HG03060 (cell line): ENCODE measurements around the gene SLC46A3.
"Not testable (repeated sequence)": the region's sequence is repeated elsewhere in the genome, so short reads cannot be mapped to it uniquely, and the experiment has no call there.

Experiments
- ATAC-seq: cut with Tn5 transposase; IDR thresholded peaks from one replicate; pipeline ENCODE4 v1.9.1; 2021; ENCODE audit warnings: low read depth, moderate number of reproducible peaks; ENCODE audit not compliant: unreplicated experiment

Gene SLC46A3, protein sequence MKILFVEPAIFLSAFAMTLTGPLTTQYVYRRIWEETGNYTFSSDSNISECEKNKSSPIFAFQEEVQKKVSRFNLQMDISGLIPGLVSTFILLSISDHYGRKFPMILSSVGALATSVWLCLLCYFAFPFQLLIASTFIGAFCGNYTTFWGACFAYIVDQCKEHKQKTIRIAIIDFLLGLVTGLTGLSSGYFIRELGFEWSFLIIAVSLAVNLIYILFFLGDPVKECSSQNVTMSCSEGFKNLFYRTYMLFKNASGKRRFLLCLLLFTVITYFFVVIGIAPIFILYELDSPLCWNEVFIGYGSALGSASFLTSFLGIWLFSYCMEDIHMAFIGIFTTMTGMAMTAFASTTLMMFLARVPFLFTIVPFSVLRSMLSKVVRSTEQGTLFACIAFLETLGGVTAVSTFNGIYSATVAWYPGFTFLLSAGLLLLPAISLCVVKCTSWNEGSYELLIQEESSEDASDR

DNA sequence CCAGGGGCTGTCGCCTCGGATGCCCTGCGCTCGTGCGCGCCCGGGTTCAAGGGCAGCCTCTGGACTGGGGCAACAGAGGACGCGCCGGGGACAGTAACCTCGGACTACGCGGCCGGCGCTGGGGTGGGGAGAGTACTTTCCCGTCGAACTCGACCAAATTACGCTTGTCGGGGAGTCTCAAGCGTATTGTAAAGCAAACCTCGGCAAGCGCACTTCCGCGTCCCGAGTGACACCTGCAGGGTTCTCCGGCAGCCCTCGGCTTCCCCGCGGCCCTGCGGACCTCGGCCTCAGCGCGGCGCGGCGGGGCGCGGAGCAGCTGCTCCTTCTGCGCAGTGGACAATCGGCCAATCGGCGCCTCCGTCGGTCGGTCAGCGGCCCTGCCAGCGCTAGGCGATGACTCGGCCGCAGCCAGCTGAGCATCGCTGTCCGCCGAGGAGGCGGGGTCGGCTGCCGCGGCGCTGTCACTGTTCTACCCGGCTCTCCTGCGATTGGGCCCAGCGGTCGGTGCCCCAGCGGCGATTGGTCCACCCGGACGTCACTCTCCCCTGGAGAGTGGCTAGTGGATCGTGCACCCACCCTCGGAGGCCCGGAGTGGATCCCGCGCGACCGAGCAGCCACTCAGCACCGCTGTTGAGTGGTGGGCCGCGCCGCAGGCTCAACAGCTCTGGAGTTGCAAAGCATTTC, at the start of gene SLC46A3:
TSS of gene SLC46A3 (minus strand) at position 428 of the 684 bp plus-strand sequence. CDS start 972 bp downstream, outside the sequence.
- peak; percentile 85 for ATAC-seq

DNA sequence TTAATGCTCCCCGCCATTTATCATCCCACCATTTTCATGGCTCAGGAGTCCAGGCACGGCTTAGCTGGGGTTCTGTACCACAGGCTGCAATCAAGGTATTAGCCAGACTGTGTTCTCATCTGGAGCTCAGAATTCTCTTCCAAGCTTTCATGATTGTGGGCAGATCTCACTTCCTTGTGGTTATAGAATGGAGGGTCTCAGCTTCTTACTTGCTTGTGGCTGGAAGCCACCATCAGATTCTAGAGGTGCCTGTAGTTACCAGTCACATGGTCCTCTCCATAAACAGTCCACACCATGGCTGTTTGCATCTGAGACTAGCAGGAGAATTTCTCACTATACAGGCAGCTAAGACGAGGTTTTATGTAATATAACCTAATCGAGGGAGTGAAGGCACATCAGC, 45.1 kb upstream of the SLC46A3 start:
- no peak for ATAC-seq

DNA sequence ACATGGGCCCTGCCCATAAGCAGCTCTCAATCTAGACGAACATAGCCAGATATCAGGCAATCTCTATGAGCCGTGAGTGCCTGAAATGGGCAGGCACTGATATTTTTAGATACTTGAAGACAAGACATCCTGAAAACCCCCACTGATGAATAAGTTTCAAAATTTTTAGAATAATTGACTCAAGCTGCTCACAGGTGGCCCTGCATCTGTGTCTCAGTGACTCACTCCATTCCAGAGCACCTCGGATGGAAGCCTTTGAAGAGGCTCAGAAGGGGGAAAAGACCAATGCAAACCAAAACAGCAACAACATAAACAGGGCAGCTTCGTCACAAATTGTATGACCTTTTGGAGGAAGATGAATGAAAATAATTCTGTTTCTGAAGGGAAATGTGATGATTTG, 42.8 kb upstream of the SLC46A3 start:
- no peak for ATAC-seq

DNA sequence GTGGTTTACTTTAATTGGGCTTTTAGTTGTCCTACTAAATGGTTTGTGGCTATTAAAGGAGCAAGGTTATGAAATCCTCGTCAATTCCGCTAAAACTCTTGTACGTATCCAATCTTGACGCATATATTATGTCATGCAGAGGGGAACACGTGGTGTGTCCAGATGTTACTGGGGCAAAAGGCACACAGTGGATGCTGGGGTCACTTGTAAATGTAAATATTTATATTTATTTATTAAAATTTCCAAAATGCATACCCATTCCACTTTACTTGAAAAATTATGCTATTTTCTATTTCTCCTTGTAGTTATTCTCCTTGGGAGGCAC, 36.7 kb upstream of the SLC46A3 start:
- ATAC-seq, result no peak

DNA sequence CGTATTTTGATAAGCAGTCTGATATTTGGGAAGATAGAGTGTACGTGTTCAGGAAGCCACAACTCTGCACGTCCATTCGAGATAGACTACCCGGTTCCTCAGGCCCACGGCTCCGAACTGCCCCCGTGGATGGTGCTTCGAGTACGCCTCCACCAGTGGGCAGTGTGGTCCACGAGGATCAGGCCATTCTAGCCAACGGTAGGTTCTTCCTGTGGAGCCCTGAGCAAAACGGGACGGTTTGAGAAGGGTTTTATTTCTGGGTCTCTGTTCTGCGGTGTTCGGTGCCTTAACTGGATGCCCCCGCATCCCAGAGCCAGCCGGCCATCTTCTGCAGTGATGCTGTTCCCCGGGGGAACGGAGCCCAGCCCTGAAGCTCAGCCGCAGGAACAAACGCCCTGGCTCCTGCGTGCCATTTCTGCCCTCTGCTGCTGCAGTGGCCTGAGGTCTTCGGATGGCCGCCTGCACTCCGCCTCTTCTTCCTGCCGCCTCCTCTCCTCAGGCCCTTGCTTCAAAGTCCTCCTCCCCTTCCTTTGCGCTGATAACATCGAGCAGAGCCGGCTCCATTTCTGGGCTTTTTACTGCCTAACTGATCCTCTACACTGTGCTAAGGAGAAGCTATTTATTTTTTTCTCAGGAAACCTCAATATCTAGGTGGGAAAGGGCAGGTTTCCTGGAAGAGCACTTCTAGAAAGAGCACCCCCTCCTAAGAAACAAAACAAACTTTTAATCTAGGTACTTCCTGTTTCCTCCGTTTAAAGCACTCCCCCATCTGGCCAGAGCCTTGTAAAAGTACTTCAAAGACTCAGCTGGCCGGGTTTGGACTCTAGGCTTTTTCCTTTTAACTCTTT, 36.2 kb upstream of the SLC46A3 start:
- no peak for ATAC-seq

DNA sequence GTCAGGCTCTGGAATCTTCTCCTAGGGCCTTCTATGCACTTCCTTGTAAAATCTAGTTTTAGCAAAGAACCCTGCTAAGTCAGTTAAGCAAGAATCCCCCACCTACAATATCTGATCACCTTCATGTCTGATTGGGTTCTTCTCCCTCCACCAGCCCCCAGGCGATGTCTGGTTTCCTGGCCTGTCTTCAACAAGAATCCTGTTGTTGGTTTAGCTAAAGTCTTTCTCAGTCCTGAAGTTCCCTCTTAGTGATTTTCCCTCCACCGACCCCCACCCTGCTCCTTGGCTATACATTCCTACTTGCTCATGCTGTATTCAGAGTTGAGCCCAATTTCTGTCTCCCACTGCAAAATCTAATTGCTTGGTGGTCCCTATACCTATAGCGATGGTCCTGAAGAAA, 35.2 kb upstream of the SLC46A3 start:
- no peak for ATAC-seq

DNA sequence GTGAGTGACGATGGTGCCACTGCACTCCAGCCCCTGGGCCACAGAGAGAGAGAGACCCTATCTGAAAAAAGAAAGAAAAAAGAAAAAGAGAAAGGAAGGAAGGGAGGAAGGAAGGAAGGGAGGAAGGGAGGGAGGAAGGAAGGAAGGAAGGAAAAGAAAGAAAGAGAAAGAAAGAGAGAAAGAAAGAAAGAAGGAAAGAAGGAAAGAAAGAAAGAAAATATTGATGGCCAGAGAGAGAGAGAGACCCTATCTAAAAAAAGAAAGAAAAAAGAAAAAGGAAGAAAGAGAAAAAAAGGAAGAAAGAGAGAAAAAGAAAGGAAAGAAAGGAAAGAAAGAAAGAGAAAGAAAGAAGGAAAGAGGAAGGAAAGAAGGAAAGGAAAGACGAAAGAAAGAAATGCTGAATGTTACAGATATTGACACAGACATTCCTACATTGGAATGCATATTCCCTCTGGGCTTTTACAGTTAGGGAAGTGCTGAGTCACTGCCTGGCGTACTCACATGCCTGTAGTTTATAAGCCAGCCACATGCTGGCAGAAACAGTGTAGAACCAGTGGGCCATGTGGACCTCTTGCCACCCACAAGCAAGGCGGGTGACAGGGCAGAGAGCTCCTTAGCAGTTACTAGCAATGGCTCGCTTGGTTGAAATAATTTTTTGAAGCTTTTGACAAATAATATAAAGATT, 34.6 kb upstream of the SLC46A3 start:
- no peak for ATAC-seq

DNA sequence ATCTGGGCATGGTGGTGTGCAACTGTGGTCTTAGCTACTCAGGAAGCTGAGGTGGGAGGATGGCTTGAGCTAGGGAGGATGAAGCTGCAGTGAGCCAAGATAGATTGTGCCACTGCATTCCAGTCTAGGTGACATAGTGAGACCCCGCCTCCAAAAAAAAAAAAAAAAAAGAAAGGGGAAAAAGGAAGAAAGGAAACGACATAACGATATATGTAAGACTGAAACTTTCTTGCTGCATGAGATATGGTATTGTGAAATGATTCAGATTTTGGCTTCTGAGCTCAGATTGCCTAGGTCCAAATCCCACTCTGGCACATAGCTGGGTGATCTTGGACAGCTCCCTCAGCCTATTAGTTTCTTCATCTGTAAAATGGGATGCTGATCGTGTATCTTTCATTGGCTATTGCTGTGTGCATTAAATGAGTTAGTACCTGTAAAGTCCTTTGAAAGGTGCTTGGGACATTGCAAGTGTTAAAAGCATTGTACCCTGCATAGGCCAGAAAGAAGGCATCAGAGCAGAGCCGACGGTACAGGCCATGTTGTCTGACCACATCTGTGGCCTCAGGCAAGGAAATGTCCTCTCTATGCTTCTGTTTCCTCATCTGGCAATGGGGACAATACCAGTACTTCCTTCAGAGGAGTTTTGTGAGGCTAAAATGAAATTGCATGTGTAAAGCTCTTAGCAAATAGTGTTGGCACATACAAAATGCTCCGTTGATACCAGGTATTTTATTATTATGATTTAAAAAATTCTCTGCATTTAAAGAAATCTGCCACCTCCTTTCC, 32.6 kb upstream of the SLC46A3 start:
- ATAC-seq, result no peak

DNA sequence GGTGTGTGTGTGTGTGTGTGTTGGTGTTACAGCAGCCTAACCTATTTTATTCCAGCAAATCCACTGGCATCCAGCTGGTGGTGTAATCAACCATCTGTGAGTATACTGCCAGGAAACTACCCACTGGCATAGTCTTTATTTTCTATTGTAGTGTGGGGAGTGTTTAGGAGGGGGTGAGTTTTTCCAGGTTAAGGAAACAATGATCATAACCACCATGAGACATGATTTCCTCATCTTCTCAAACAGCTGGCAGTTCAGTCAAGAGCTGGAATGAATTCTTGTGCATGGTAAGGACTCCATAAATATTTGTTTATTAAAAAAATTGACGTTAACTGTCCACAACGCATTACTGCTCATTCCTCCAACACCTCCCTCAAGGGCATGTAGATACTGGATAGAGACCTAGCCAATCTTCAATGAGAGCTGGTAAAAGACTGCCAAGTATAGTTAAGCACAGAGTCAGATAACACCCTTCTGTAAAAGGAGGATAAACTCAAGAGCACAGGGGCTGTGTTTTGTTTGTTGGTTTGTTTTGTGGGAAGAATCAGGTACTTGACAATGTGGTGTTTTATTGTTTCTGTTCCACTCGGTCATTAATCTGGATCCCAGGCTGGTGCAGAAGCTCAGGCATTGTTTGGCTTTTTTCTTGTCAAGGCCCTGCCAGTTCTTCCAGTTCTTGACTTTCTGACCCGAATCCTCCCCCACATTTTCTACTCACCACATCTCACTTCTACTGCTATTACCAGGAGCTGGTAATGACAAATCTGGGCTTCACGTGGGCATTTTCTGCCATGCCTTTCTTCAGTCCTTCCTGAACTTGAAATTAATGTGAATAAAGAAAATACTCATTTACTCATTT, 31.6 kb upstream of the SLC46A3 start:
- ATAC-seq, result no peak

DNA sequence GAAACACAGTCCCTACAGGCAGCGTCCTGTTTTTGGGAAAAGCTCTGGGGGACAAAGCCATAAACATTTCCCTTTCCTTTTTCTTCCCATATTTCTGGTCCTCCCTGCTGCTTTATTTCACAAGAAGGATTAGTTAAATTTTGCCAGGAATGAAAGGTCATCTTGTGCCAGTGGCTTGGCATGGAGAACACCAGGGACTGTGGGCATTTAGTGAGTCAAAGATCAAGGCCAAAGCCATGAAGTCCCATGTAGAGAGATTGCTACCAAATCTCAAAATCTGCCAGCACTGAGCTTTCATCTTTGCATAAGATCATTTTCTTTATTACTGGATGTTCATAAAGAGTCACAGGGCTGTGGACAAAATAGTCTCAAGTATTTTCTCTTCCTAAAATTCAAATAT, 29.1 kb upstream of the SLC46A3 start:
- no peak for ATAC-seq

DNA sequence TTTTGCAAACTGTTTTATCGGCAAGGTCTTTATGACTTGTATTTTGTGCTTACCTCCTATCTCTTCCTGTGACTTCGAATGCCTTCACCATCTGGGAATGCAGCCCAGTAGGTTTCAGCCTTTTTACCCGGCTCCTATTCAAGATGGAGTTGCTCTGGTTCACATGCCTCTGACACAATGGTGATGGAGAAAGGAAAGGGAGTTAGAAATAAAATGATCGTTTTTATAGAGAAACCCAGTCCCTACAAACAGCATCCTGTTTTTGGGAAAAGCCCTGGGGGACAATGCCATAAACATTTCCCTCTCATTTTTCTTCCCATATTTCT, 27.5 kb upstream of the SLC46A3 start:
- ATAC-seq, result no peak

DNA sequence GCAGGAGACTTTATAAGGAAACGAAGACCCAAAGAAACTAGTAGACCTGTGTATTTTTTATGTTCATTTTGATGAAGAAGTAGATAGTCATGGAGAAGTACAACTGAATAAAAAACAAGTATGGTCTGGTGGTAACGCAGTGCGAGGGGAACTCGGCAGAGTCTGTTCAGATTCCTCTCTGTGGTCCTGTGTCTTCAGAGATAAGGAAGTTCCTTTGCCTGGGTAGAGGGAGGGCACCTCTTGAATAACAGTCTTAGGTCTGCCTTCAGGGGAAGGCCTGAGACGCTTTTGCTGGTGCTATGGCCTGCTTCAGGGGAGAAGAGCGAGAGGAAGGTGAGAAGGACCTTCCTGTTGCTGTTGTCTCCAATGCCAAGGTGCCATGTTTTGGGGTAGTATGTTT, 25.9 kb upstream of the SLC46A3 start:
- ATAC-seq, result no peak

DNA sequence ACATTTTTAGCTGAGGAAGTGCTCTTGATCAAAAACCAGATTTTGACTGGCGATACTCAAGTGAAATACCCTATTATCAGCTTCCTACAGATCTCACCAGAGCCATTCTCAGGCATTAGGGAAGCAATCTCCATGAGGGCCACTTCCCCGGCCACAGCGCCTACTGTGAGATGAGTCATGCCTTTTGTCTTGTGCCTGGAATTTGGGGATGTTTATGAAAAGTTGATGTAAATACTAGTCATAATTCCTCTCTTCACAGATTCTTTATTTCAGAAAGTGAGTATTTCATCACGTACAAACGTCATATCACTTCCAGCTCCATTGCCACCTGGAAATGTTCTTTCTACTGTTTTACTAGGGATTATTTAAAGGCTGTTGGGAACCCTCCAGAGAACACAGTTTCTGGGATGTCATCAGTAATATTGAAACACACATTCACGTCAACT, 25.3 kb upstream of the SLC46A3 start:
- ATAC-seq, result no peak

DNA sequence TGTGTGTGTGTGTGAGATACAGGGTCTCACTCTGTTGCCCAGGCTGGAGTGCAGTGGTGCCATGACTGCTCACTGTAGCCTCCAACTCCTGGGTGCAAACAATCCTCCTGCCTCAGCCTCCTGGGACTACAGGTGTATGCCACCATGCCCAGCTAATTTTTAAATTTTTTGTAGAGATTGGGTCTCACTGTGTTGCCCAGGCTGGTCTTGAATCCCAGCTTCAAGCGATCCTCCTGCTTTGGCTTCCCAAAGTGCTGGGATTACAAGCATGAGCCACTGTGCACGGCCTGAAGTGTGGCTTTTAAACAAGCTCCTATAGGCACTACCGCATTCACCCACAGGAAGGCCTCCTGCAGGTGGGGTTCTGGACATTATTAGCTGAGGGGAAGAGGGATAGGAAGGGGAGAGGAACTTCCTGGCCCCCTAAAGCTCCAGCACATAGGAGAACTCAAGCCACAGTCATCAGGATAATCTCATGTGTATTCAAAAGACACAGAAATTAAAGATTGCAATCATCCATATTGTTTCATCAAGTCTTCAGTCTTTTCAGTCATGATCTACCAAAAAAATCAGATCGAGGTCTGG, 24.8 kb upstream of the SLC46A3 start:
- ATAC-seq, result no peak

DNA sequence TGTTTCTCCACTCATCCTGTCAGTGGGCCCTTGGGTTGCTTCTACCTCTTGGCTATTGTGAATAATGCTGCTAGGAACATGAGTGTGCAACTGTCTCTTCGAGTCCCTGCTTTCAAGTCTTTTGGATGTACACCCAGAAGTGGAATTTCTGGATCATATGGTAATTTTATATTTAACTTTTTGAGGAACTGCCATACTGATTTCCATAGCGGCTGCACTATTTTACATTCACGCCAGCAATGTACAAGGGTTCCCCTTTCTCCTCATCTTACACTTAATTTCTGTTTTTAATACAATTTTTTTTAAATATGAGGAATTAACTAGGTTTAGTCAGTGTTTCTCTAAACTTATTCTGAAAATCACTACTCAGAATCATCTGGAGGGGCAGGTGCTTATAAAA, 24.2 kb upstream of the SLC46A3 start:
- ATAC-seq, result no peak

DNA sequence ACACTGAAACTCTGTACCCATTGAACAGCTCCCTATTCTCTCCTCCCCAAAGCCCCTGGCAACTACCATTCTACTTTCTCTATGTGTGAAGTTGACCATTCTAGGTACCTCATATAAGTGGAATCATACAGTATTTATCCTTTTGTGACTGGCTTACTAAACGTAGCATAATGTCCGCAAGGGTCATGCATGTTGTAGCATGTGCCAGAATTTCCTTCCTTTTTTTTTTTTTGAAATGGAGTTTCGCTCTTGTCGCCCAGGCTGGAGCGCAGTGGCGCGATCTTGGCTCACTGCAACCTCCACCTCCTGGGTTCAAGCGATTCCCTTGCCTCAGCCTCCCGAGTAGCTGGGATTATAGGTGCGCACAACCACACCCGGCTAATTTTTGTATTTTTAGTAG, 23.7 kb upstream of the SLC46A3 start:
- not testable (repeated sequence) for ATAC-seq

DNA sequence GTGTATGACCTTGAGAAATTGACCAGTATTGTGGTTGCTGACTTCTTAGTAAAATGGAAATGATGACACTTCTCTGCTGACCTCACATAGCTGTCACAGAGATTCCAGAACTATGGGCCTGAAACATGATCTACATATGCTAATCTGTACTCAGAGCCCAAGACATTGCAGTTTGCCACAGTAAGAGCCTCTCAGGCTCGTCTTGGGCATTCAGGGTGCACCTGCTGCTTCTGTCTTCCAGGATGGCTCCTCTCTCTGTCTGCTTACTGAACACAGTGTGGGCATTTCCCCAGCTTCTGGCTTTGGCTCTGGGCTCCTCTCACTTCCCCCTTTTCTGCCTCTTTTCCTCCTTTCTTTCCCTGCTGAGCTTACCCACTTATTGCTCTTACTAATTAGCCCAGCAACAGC, 22.3 kb upstream of the SLC46A3 start:
- no peak for ATAC-seq

DNA sequence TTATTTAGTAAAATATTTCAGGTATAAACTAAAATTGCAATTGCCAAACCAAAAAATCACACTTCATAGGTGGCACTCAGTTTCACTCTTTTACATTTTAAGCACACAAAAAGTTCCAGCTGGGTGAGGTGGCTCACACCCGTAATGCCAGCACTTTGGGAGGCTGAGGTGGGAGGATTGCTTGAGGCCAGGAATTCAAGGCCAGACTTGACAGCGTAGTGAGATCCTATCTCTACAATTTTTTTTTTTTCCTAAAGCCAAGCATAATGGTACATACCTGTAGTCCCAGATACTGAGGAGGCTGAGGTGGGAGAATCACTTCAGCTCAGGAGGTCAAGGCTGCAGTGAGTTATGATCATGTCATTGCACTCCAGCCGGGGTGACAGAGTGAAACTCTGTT, 20.6 kb upstream of the SLC46A3 start:
- no peak for ATAC-seq
